HEK293 (cell line): ENCODE results near the gene TESK2.
"Not testable (repeated sequence)": the region's sequence is repeated elsewhere in the genome, so short reads cannot be mapped to it uniquely, and the experiment has no call there.

Experiments used
- CTCF ChIA-PET: fragments of 350-600 bp; formaldehyde crosslinking; extraction: SDS; loops from one replicate; lab custom pipeline; 2021; ENCODE audit warnings: antibody characterized with exemption; lab: Yijun Ruan, JAX
- POLR2A ChIA-PET: fragments of 300-600 bp; formaldehyde crosslinking; extraction: SDS; loops from one replicate; lab custom pipeline; 2020; ENCODE audit warnings: antibody characterized with exemption, inconsistent platforms; lab: Yijun Ruan, JAX
- H3K27ac ChIP-seq: fragments of 200-500 bp; sonication (Bioruptor generic); 2 replicates; pipeline ENCODE4 v1.5.1; 2014; ENCODE audit warnings: low read depth, low read length, control low read depth, inconsistent platforms; ENCODE audit errors: extremely low read depth
- H3K36me3 ChIP-seq, 2 experiments: fragments of 200-500 bp in 1 of 2; sonication (Bioruptor generic) in 1 of 2; 1 replicate in 1 of 2; 2 replicates in 1 of 2; pipeline ENCODE4 v1.5.1; 2014 to 2017; ENCODE audit warnings: inconsistent platforms in 2 of 2, low read length in 2 of 2; ENCODE audit not compliant: control insufficient read depth in 2 of 2, insufficient read depth in 1 of 2
- H3K4me1 ChIP-seq: fragments of 200-500 bp; sonication (Bioruptor generic); 2 replicates; pipeline ENCODE4 v1.5.1; 2014; ENCODE audit warnings: mild to moderate bottlenecking, low read length, inconsistent platforms; ENCODE audit not compliant: control insufficient read depth, insufficient read depth
- H3K4me3 ChIP-seq: 2 replicates; pipeline ENCODE4 v1.5.1; 2011; ENCODE audit warnings: low read depth, mild to moderate bottlenecking, control low read depth, low read length, moderate library complexity
- H3K9me3 ChIP-seq: fragments of 200-500 bp; sonication (Bioruptor generic); 2 replicates; pipeline ENCODE4 v1.5.1; 2014; ENCODE audit warnings: low read depth, low read length, inconsistent platforms; ENCODE audit not compliant: control insufficient read depth, insufficient read depth
- BCL11A ChIP-seq: fragments of 450-650 bp; formaldehyde crosslinking; IDR thresholded peaks from 2 replicates; pipeline ENCODE4 v1.5.1; 2016; ENCODE audit warnings: low read depth, missing biosample characterization, missing genetic modification characterization
- FEZF1 ChIP-seq: fragments of 450-650 bp; formaldehyde crosslinking; IDR thresholded peaks from 2 replicates; pipeline ENCODE4 v1.5.1; 2016; ENCODE audit warnings: missing biosample characterization, missing genetic modification characterization
- GLIS2 ChIP-seq: fragments of 450-650 bp; formaldehyde crosslinking; IDR thresholded peaks from 2 replicates; pipeline ENCODE4 v1.5.1; 2016; ENCODE audit warnings: missing biosample characterization, missing genetic modification characterization
- HIC1 ChIP-seq: fragments of 450-650 bp; formaldehyde crosslinking; IDR thresholded peaks from 2 replicates; pipeline ENCODE4 v1.5.1; 2016; ENCODE audit warnings: missing biosample characterization, missing genetic modification characterization
- INSM2 ChIP-seq: fragments of 450-650 bp; formaldehyde crosslinking; IDR thresholded peaks from 2 replicates; pipeline ENCODE4 v1.5.1; 2016; ENCODE audit warnings: missing biosample characterization, missing genetic modification characterization
- PRDM2 ChIP-seq: fragments of 450-650 bp; formaldehyde crosslinking; IDR thresholded peaks from 2 replicates; pipeline ENCODE4 v1.5.1; 2016; ENCODE audit warnings: missing biosample characterization, missing genetic modification characterization, borderline replicate concordance
- SP7 ChIP-seq: fragments of 450-650 bp; formaldehyde crosslinking; IDR thresholded peaks from 2 replicates; pipeline ENCODE4 v1.5.1; 2016; ENCODE audit warnings: missing biosample characterization, missing genetic modification characterization
- ZBTB10 ChIP-seq: fragments of 450-650 bp; formaldehyde crosslinking; IDR thresholded peaks from 2 replicates; pipeline ENCODE4 v1.5.1; 2016; ENCODE audit warnings: missing biosample characterization, missing genetic modification characterization
- ZBTB26 ChIP-seq: fragments of 450-650 bp; formaldehyde crosslinking; optimal IDR thresholded peaks from 2 replicates; pipeline ENCODE3; 2016; ENCODE audit warnings: missing biosample characterization, mild to moderate bottlenecking, missing genetic modification characterization
- ZNF311 ChIP-seq: fragments of 450-650 bp; formaldehyde crosslinking; IDR thresholded peaks from 2 replicates; pipeline ENCODE4 v1.5.1; 2017; ENCODE audit warnings: missing biosample characterization, missing genetic modification characterization, borderline replicate concordance
- ZNF362 ChIP-seq: fragments of 450-650 bp; formaldehyde crosslinking; IDR thresholded peaks from 2 replicates; pipeline ENCODE4 v1.5.1; 2016; ENCODE audit warnings: missing biosample characterization, missing genetic modification characterization
- ZNF394 ChIP-seq: fragments of 450-650 bp; formaldehyde crosslinking; IDR thresholded peaks from 2 replicates; pipeline ENCODE4 v1.5.1; 2016; ENCODE audit warnings: missing biosample characterization, missing genetic modification characterization, mild to moderate bottlenecking, moderate library complexity, borderline replicate concordance
- ZNF629 ChIP-seq: fragments of 450-650 bp; formaldehyde crosslinking; IDR thresholded peaks from 2 replicates; pipeline ENCODE4 v1.5.1; 2017; ENCODE audit warnings: missing biosample characterization, missing genetic modification characterization
- ZNF785 ChIP-seq: fragments of 450-650 bp; formaldehyde crosslinking; IDR thresholded peaks from 2 replicates; pipeline ENCODE4 v1.5.1; 2016; ENCODE audit warnings: missing biosample characterization, missing genetic modification characterization

TESK2 gene

GRCh38 chr1:45518910-45519309, 27.9 kb upstream of the TESK2 start:
- 0 out of 2 replicates have a peak, but pooled peaks have one; percentile 2 for TF ChIP-seq SP7 (tag by site-specific recombination)
- TF ChIP-seq HIC1 = no peak
- no peak for TF ChIP-seq PRDM2 (tag by site-specific recombination)
- no peak for TF ChIP-seq ZNF394 (tag by site-specific recombination)
- TF ChIP-seq ZBTB26 (tag by site-specific recombination) = no peak
- no peak for TF ChIP-seq ZNF629
- ChIA-PET CTCF (interaction anchor here (0.6 to 4.6 kb wide), 2 partner anchors 51 to 371 kb away, joined by 3 to 30 read pairs; no protein-coding TSS in a partner anchor), POLR2A (interaction anchor here (0.7 to 1.6 kb wide), 5 partner anchors 18 to 179 kb away, joined by 5 to 8 read pairs (median 6); partner anchors contain the start of genes AKR1A1, CCDC163, MMACHC and NASP)
- Histone ChIP-seq H3K4me1 (0 out of 2 replicates have a peak, but pooled peaks cover 3% of the 10 kb centered on the region), H3K36me3 (peaks cover 30 to 55% of the 10 kb centered on the region in 2 experiments), H3K4me3 (no peak overlapping the region), H3K9me3 (no peaks in the 10 kb centered on the region), H3K27ac (no peak overlapping the region)

GRCh38 chr1:45518366-45518765, 27.4 kb upstream of the TESK2 start:
- POLR2A ChIA-PET = interaction anchor here (0.7 to 1.6 kb wide), 5 partner anchors 18 to 179 kb away, joined by 5 to 8 read pairs (median 6); partner anchors contain the start of genes AKR1A1, CCDC163, MMACHC and NASP
- H3K36me3 ChIP-seq = peaks cover 30 to 61% of the 10 kb centered on the region in 2 experiments
- not testable (repeated sequence) for H3K27ac ChIP-seq, H3K4me3 ChIP-seq, H3K9me3 ChIP-seq, H3K4me1 ChIP-seq
- TF ChIP-seq SP7 (tag by site-specific recombination) (0 out of 2 replicates have a peak, but pooled peaks have one; percentile 39), ZNF362 (tag by site-specific recombination) (peak; percentile 27; the same call in 1 of the 2 replicates)
- CTCF ChIA-PET = interaction anchor here (0.7 to 4.6 kb wide), 3 partner anchors 25 to 348 kb away, joined by 3 to 30 read pairs (median 6); no protein-coding TSS in a partner anchor

GRCh38 chr1:45516465-45516864, 25.5 kb upstream of the TESK2 start:
- Histone ChIP-seq H3K9me3 (no peaks in the 10 kb centered on the region), H3K4me1 (no peaks in the 10 kb centered on the region), H3K36me3 (peaks cover 37 to 80% of the 10 kb centered on the region in 2 experiments), H3K27ac (no peak overlapping the region), H3K4me3 (no peak overlapping the region)
- CTCF ChIA-PET = interaction anchor here (0.6 to 3.2 kb wide), 3 partner anchors 42 to 310 kb away, joined by 3 to 30 read pairs (median 3); no protein-coding TSS in a partner anchor
- POLR2A ChIA-PET = interaction anchor here (0.7 kb wide), 1 partner anchor 67 kb away, joined by 4 read pairs; no protein-coding TSS in a partner anchor
- no peak for TF ChIP-seq GLIS2
- no peak for TF ChIP-seq ZNF311 (tag by site-specific recombination)
- TF ChIP-seq ZNF785 (tag by site-specific recombination) = no peak
- no peak for TF ChIP-seq BCL11A
- no peak for TF ChIP-seq FEZF1
- no peak for TF ChIP-seq ZBTB10 (tag by site-specific recombination)
- TF ChIP-seq INSM2 (tag by site-specific recombination) = no peak
